GM13977 (cell line): Measurements from ENCODE around the gene PASK.

ENCODE experiments used
- DNase-seq: peaks from one replicate; pipeline ENCODE4 v3.0.0; 2012; ENCODE audit warnings: low spot score
- CTCF ChIP-seq: IDR thresholded peaks from 2 replicates; pipeline ENCODE4 v1.5.1; 2012; ENCODE audit warnings: mild to moderate bottlenecking, control low read depth; ENCODE audit not compliant: insufficient read depth; ENCODE audit errors: extremely low read depth, missing control alignments
- in situ Hi-C: fragments of 300-500 bp; cut with MboI; formaldehyde crosslinking; loops from one replicate; pipeline ENCODE4 v1.12.0; 2022; ENCODE audit warnings: low sequenced_read_pairs, low pct_unique_long_range_greater_than_20kb, mixed read lengths, inconsistent platforms; ENCODE audit not compliant: unreplicated experiment

The PASK gene

GRCh38 chr2:241193271-241193670 lies 44.0 kb upstream of the PASK start:
- no peak for TF ChIP-seq CTCF
- DNase-seq = no peak
- in situ Hi-C loops = no loop called here

- TF ChIP-seq CTCF = no peak
- in situ Hi-C loops = no loop called here
- DNase-seq = no peak
Observed at GRCh38 chr2:241191081-241191480, 41.8 kb upstream of the PASK start.

GRCh38 chr2:241190291-241190981 lies 41.2 kb upstream of the PASK start:
- DNase-seq = no peak
- TF ChIP-seq CTCF = no peak
- in situ Hi-C loops = no loop called here

DNA sequence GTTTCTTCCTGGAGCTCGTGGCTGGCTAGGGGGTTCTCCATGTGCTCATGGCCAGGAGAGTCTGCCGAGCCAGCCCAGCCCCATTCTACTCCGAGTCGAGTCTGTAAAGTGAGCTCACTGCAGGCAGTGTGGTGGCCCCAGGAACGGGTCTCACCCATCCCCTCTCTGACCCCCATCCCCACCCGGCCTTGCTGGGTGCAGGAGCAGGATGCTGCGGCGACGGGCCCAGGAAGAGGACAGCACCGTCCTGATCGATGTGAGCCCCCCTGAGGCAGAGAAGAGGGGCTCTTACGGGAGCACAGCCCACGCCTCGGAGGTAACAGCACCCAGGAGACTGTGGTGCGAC lies 40.6 kb upstream of the PASK start:
- TF ChIP-seq CTCF = no peak
- in situ Hi-C loops = no loop called here
- no peak for DNase-seq

DNA sequence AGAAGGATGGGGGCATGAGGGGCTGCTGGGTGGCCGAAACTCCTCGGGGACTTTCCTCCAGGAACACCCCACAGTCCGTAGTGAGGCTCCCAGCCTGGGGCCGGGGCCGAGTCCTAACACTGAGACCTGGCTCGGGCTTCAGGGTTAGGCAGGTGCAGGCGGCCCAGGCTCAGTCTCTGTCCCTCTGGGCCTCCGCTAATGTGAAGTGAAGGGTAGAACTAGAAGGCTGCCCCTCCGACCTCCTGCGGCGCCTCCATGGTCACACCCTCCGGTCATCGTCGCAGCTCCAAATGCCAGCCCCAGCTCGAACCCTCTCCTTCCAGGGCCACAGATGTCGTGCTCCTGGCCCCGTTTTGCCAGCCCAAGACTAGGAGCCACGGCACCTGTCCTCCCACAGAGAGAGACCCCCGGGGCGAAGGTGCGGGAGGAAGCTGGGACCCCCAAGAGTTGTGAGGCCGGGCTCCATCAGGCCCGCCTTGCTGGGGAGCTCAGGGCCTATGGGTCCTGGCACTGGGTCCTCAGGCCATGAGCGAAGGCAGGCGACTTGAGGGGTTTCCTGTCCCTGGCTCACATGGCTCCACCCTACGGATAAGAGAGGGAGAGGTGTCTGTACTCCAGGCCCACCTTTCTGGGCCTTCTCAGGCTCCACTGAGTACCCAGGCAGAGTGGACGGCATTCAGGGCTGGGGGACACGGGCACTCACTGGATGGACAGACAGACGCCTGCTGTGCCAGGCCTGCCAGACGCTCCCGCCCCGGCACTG lies 40.0 kb upstream of the PASK start:
- in situ Hi-C loops = no loop called here
- no peak for TF ChIP-seq CTCF
- no peak for DNase-seq

GRCh38 chr2:241188361-241189092 lies 39.3 kb upstream of the PASK start, which contains the start of gene ANO7:
Gene ANO7, plus strand, starts transcription at chr2:241188677. Its CDS starts 1,387 bp downstream, at chr2:241190064.
- TF ChIP-seq CTCF = no peak
- DNase-seq = no peak
- in situ Hi-C loops = no loop called here
